ENCODE measurements around the gene NOXO1. TPM values are rescaled to one million over a fixed set of nuclear protein-coding genes. Genes with fewer than 3 reads are reported as not detected.

The NOXO1 gene
- polyA plus RNA-seq, 1 experiment, result not detected

DNA sequence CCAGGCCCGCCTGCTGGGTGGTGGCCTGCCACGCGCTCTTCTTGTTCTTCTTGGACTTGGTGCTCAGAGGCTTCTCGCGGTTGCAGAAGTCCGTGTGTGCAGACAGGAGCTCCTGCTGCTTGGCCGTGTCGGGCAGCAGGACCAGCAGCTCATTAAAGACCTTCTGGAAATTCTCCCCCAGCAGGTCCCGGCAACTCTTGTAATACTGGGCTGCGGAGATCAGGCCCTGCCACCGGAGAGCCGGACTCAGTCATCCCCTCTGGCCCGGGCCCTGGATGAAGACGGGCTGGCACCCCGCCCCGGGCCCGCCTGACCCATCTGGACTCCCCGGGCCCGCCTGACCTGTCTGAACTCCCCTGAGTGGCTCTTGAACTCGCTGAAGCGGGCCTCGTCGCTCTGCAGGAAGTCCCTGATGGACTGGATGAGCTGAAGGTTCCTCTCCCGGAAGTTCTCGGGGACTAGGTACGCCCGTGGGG is 17.1 kb upstream of the NOXO1 start:
- CTCF ChIA-PET, result interaction anchor here (1.0 kb wide), 1 partner anchor 142 kb away, joined by 4 read pairs; no protein-coding TSS in a partner anchor
- no peak overlapping the region for H3K4me3 ChIP-seq (ENCODE audit: low read depth, low read length)
- no peak for TF ChIP-seq CTCF (IDR thresholded peaks at IDR 0.05; ENCODE audit: low read depth, low read length)
- no peaks in the 10 kb centered on the region for H3K27me3 ChIP-seq (ENCODE audit: control insufficient read depth, insufficient read depth, low read length)
- POLR2A ChIA-PET, result no interaction called here
- H3K9me3 ChIP-seq (ENCODE audit: control insufficient read depth, insufficient read depth, low read length), result no peaks in the 10 kb centered on the region; the same call in 1 of the 2 replicates
- H3K27ac ChIP-seq (ENCODE audit: low read depth, low read length), result no peak overlapping the region
- no peak for DNase-seq (ENCODE audit: low read depth, low spot score)

DNA sequence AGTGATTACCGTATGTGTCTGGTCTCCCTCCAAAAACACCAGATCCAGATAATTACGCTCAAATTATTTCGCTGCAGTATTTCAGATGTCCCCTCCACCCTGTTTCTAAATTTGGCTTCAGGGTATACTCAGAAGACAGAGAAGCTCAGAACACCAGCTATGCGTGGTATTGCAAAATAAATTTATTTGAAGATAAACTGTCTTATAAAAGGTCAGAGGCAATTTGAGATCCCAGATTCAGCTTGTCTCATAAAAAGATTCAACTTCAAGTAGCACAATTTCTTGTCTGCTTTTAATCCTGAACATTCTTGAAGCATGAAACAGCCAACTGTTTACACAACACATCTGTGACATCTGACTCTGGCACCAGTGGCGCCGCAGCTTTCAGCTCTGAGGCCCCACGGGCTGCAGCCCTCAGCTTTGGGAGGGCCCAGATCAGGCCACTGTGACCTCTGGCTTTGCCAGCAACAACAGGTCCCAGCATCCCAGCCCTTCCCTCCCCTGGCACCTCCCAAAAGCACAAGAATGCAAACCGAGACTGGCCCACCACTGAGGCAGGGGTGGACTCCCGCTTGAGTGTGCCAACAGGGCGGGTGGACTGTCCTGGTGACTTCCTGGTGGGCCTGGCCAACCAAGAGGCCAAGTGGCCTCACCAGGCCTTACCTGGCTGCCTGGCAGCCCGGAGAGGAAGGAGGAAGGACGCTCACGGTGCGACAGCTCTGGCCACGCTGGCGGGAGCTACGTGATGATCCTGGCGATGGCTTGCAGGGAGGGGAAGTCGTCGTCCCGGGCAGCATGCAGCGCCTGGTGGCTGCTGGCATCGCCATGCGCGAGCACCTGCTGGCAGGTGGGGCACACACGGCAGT is 16.5 kb upstream of the NOXO1 start:
- H3K27ac ChIP-seq (ENCODE audit: low read depth, low read length), result peak overlapping the region; percentile 57
- no peaks in the 10 kb centered on the region for H3K27me3 ChIP-seq (ENCODE audit: control insufficient read depth, insufficient read depth, low read length)
- TF ChIP-seq CTCF (IDR thresholded peaks at IDR 0.05; ENCODE audit: low read depth, low read length), result no peak
- no peak overlapping the region for H3K4me3 ChIP-seq (ENCODE audit: low read depth, low read length)
- ChIA-PET CTCF (interaction anchor here (0.5 to 1.0 kb wide), 4 partner anchors 25 to 148 kb away, joined by 3 to 5 read pairs (median 4); no protein-coding TSS in a partner anchor), POLR2A (interaction anchor here (1.1 to 1.2 kb wide), 2 partner anchors 14 to 158 kb away, joined by 3 to 4 read pairs; partner anchors contain the start of genes GFER and TRAF7)
- no peak for DNase-seq (ENCODE audit: low read depth, low spot score)
- H3K9me3 ChIP-seq (ENCODE audit: control insufficient read depth, insufficient read depth, low read length), result peaks cover 5% of the 10 kb centered on the region; the same call in 1 of the 2 replicates

GRCh38 chr16:1993731-1994131 is 12.5 kb upstream of the NOXO1 start:
- ChIA-PET CTCF (interaction anchor here (1.5 to 4.0 kb wide), 2 partner anchors 10 to 147 kb away, joined by 4 to 16 read pairs; no protein-coding TSS in a partner anchor), POLR2A (interaction anchor here (1.2 to 1.4 kb wide), 2 partner anchors 10 to 162 kb away, joined by 7 to 9 read pairs; partner anchors contain the start of gene TRAF7)
- Histone ChIP-seq H3K27me3 (ENCODE audit: control insufficient read depth, insufficient read depth, low read length) (peaks cover 21% of the 10 kb centered on the region), H3K9me3 (ENCODE audit: control insufficient read depth, insufficient read depth, low read length) (peaks cover 12% of the 10 kb centered on the region; the same call in 1 of the 2 replicates), H3K27ac (ENCODE audit: low read depth, low read length) (no peak overlapping the region), H3K4me3 (ENCODE audit: low read depth, low read length) (no peak overlapping the region)
- DNase-seq (ENCODE audit: low read depth, low spot score), result no peak
- TF ChIP-seq CTCF (IDR thresholded peaks at IDR 0.05; ENCODE audit: low read depth, low read length), result no peak

- ChIA-PET CTCF (interaction anchor here (1.5 to 4.0 kb wide), 2 partner anchors 11 to 148 kb away, joined by 4 to 16 read pairs; no protein-coding TSS in a partner anchor), POLR2A (interaction anchor here (1.8 to 3.2 kb wide), 2 partner anchors 28 to 163 kb away, joined by 7 to 10 read pairs; partner anchors contain the start of genes RPS2 and TRAF7)
- H3K27ac ChIP-seq (ENCODE audit: low read depth, low read length), result no peak overlapping the region
- TF ChIP-seq CTCF (IDR thresholded peaks at IDR 0.05; ENCODE audit: low read depth, low read length), result no peak
- peaks cover 21% of the 10 kb centered on the region for H3K27me3 ChIP-seq (ENCODE audit: control insufficient read depth, insufficient read depth, low read length)
- H3K9me3 ChIP-seq (ENCODE audit: control insufficient read depth, insufficient read depth, low read length), result peaks cover 12% of the 10 kb centered on the region; the same call in 1 of the 2 replicates
- no peak for DNase-seq (ENCODE audit: low read depth, low spot score)
- H3K4me3 ChIP-seq (ENCODE audit: low read depth, low read length), result no peak overlapping the region
Measured at GRCh38 chr16:1992704-1993317, 11.5 kb upstream of the NOXO1 start.

All from AG04450 (cell line).